Smooth muscle cell (in vitro differentiated cells): Measurements from ENCODE around the gene GAN. TPM values are rescaled to one million over a fixed set of nuclear protein-coding genes. Genes with fewer than 3 reads are reported as not detected.
A peak's percentile ranks its signal among the peaks of the same experiment; 100 is the strongest.

Experiments
- DNase-seq: peaks from one replicate; lab custom pipeline; 2025; ENCODE audit not compliant: unreplicated experiment; lab: John Stamatoyannopoulos, UW
- H2AFZ ChIP-seq: fragments of 200-600 bp; sonication (generic); 2 replicates; pipeline ENCODE4 v1.6.0; 2016; ENCODE audit warnings: antibody characterized with exemption, low read depth, mild to moderate bottlenecking
- H3F3A ChIP-seq: fragments of 200-600 bp; sonication (generic); 2 replicates; pipeline ENCODE4 v1.6.0; 2017; ENCODE audit warnings: antibody characterized with exemption, low read depth
- H3K27ac ChIP-seq: fragments of 200-600 bp; sonication (generic); 2 replicates; pipeline ENCODE4 v1.5.1; 2016; ENCODE audit warnings: low read depth, mild to moderate bottlenecking
- H3K27me3 ChIP-seq: fragments of 200-600 bp; sonication (generic); 2 replicates; pipeline ENCODE4 v1.6.1; 2016; ENCODE audit warnings: low read depth, mild to moderate bottlenecking
- H3K36me3 ChIP-seq: fragments of 200-600 bp; sonication (generic); 2 replicates; pipeline ENCODE4 v1.5.1; 2016; ENCODE audit warnings: low read depth
- H3K4me1 ChIP-seq: fragments of 200-600 bp; sonication (generic); 2 replicates; pipeline ENCODE4 v1.5.1; 2016; ENCODE audit warnings: low read depth
- H3K4me2 ChIP-seq: fragments of 200-600 bp; sonication (generic); 2 replicates; pipeline ENCODE4 v1.6.0; 2016; ENCODE audit warnings: mild to moderate bottlenecking
- H3K4me3 ChIP-seq: fragments of 200-600 bp; sonication (generic); 2 replicates; pipeline ENCODE4 v1.5.1; 2016; ENCODE audit warnings: mild to moderate bottlenecking
- H3K79me2 ChIP-seq: fragments of 200-600 bp; sonication (generic); 2 replicates; pipeline ENCODE4 v1.6.0; 2016; ENCODE audit warnings: low read depth, mild to moderate bottlenecking
- H3K9ac ChIP-seq: fragments of 200-600 bp; sonication (generic); 2 replicates; pipeline ENCODE4 v1.6.0; 2016; ENCODE audit warnings: low read depth
- H3K9me3 ChIP-seq: fragments of 200-600 bp; sonication (generic); replicated peaks from 2 replicates; pipeline ENCODE4 v1.5.1; 2016; ENCODE audit warnings: low read depth
- H4K20me1 ChIP-seq: fragments of 200-600 bp; sonication (generic); 2 replicates; pipeline ENCODE4 v1.6.0; 2016; ENCODE audit warnings: low read depth
- CTCF ChIP-seq: fragments of 200-600 bp; sonication (generic); IDR thresholded peaks from 2 replicates; pipeline ENCODE4 v1.5.1; 2017; ENCODE audit warnings: borderline replicate concordance, mild to moderate bottlenecking, antibody characterized with exemption; ENCODE audit not compliant: insufficient read depth, poor library complexity, severe bottlenecking
- WGBS: methylation state at CpG from one replicate; pipeline ENCODE4 v1.1.7; 2016; ENCODE audit warnings: low lambda C conversion rate; 5-methylcytosine and 5-hydroxymethylcytosine counted together
- polyA plus RNA-seq: library from polyadenylated mRNA; unstranded; fragments of >200 nt; fragmentation: Nextera tagmentation; extraction: Ambion mirVana; gene quantifications from 2 replicates; pipeline ENCODE4 v1.2.1, GENCODE V29; 2016
- total RNA-seq: library from RNA; depleted of rRNA; stranded (reverse); fragments of >200 nt; gene quantifications from 2 replicates; pipeline ENCODE4 v1.2.3, GENCODE V29; 2014

Gene GAN
- total RNA-seq (14.6 and 16.3 TPM in 2 replicates), polyA plus RNA-seq (1.2 and 1.6 TPM in 2 replicates)

- Histone ChIP-seq H2AFZ (peak within 1 kb of the TSS; percentile 70), H3K27ac (peak within 1 kb of the TSS; percentile 74), H3K4me1 (peaks cover 12% of the 10 kb centered on the region), H3K79me2 (peaks cover 34% of the 10 kb centered on the region), H4K20me1 (peaks cover 36% of the 10 kb centered on the region), H3K4me3 (peak within 1 kb of the TSS; percentile 65), H3F3A (no peaks in the 10 kb centered on the region), H3K36me3 (no peaks in the 10 kb centered on the region), H3K9ac (peak within 1 kb of the TSS; percentile 88), H3K27me3 (no peaks in the 10 kb centered on the region), H3K4me2 (peak within 1 kb of the TSS; percentile 91), H3K9me3 (no peaks in the 10 kb centered on the region)
- WGBS: under 1% methylated on average over 67 of the region's 75 CpGs
- no peak for TF ChIP-seq CTCF
- peak; percentile 73 for DNase-seq
These were observed at the start of gene GAN for GRCh38 chr16:81314603-81315270. TSS of gene GAN (plus strand) at chr16:81314962. CDS start at chr16:81315114, 152 bp downstream.

- Histone ChIP-seq H3K36me3 (no peaks in the 10 kb centered on the region), H2AFZ (no peak overlapping the region), H3K4me1 (no peaks in the 10 kb centered on the region)
These were observed 49.7 kb upstream of the GAN start for GRCh38 chr16:81265052-81265451.

GRCh38 chr16:81265658-81266451 is 48.9 kb upstream of the GAN start:
- Histone ChIP-seq H3K27me3 (no peaks in the 10 kb centered on the region), H3K4me1 (no peaks in the 10 kb centered on the region), H3K4me2 (no peak overlapping the region), H4K20me1 (no peaks in the 10 kb centered on the region), H3K79me2 (no peaks in the 10 kb centered on the region), H3F3A (no peaks in the 10 kb centered on the region), H3K9me3 (no peaks in the 10 kb centered on the region), H3K4me3 (no peak overlapping the region), H3K36me3 (no peaks in the 10 kb centered on the region), H3K27ac (no peak overlapping the region), H2AFZ (no peak overlapping the region), H3K9ac (no peak overlapping the region)
- DNase-seq: no peak
- TF ChIP-seq CTCF: no peak
- WGBS: 92% methylated on average over 5 of the region's 5 CpGs

More at GRCh38 chr16:81265052-81265451, 49.7 kb upstream of the GAN start:
- Histone ChIP-seq H3K9me3 (no peaks in the 10 kb centered on the region), H3K4me3 (no peak overlapping the region), H3K27me3 (no peaks in the 10 kb centered on the region), H4K20me1 (no peaks in the 10 kb centered on the region), H3K4me2 (no peak overlapping the region), H3K79me2 (no peaks in the 10 kb centered on the region), H3K9ac (no peak overlapping the region), H3F3A (no peaks in the 10 kb centered on the region), H3K27ac (no peak overlapping the region)
- no peak for TF ChIP-seq CTCF
- no peak for DNase-seq
- WGBS: 93% methylated on average over 2 of the region's 2 CpGs
